Trophoblast cell (in vitro differentiated cells and primary cell): Measurements from ENCODE around the gene PTBP1.

ENCODE experiments used
- DNase-seq, 2 donors: peaks; one replicate each; pipeline ENCODE4 v3.0.0-alpha.2; 2016
- H2AFZ ChIP-seq: 2 replicates; pipeline ENCODE4 v1.6.1; 2013; ENCODE audit warnings: low read length, moderate library complexity, mild to moderate bottlenecking; ENCODE audit not compliant: insufficient read depth, poor library complexity
- H2AK5ac ChIP-seq: 2 replicates; pipeline ENCODE4 v1.6.1; 2013; ENCODE audit warnings: mild to moderate bottlenecking, low read length
- H2BK120ac ChIP-seq: 2 replicates; pipeline ENCODE4 v1.6.1; 2013; ENCODE audit warnings: low read length, mild to moderate bottlenecking, moderate library complexity; ENCODE audit not compliant: insufficient read depth, poor library complexity
- H2BK12ac ChIP-seq: 2 replicates; pipeline ENCODE4 v1.6.1; 2013; ENCODE audit warnings: mild to moderate bottlenecking, low read length, moderate library complexity
- H2BK5ac ChIP-seq: 2 replicates; pipeline ENCODE4 v1.6.1; 2013; ENCODE audit warnings: low read length, low read depth, moderate library complexity, mild to moderate bottlenecking; ENCODE audit not compliant: poor library complexity
- H3K14ac ChIP-seq: 2 replicates; pipeline ENCODE4 v1.6.1; 2013; ENCODE audit warnings: mild to moderate bottlenecking, low read length
- H3K18ac ChIP-seq: 2 replicates; pipeline ENCODE4 v1.6.1; 2013; ENCODE audit warnings: mild to moderate bottlenecking, low read length
- H3K23ac ChIP-seq: 2 replicates; pipeline ENCODE4 v1.6.1; 2013; ENCODE audit warnings: low read length
- H3K27ac ChIP-seq: 2 replicates; pipeline ENCODE4 v1.5.1; 2013; ENCODE audit warnings: low read depth, mild to moderate bottlenecking, inconsistent platforms, low read length, moderate library complexity
- H3K27me3 ChIP-seq: 2 replicates; pipeline ENCODE4 v1.6.1; 2013; ENCODE audit warnings: inconsistent platforms, mild to moderate bottlenecking, low read length, moderate library complexity; ENCODE audit not compliant: insufficient read depth
- H3K36me3 ChIP-seq, 2 experiments: 1 replicate in 1 of 2; 2 replicates in 1 of 2; pipeline ENCODE4 v1.6.1; 2013; ENCODE audit warnings: low read length in 2 of 2, mild to moderate bottlenecking in 2 of 2, moderate library complexity in 1 of 2; ENCODE audit not compliant: insufficient read depth in 2 of 2, control insufficient read depth in 1 of 2
- H3K4ac ChIP-seq: 2 replicates; pipeline ENCODE4 v1.6.1; 2013; ENCODE audit warnings: low read depth, mild to moderate bottlenecking, low read length, moderate library complexity
- H3K4me1 ChIP-seq, 2 experiments: 1 replicate in 1 of 2; 2 replicates in 1 of 2; pipeline ENCODE4 v1.6.1; 2013; ENCODE audit warnings: low read length in 2 of 2, mild to moderate bottlenecking in 2 of 2, moderate library complexity in 1 of 2; ENCODE audit not compliant: insufficient read depth in 2 of 2, control insufficient read depth in 1 of 2
- H3K4me2 ChIP-seq: 2 replicates; pipeline ENCODE4 v1.6.1; 2013; ENCODE audit warnings: inconsistent platforms, mild to moderate bottlenecking, low read length, moderate library complexity
- H3K4me3 ChIP-seq: 2 replicates; pipeline ENCODE4 v1.5.1; 2013; ENCODE audit warnings: mild to moderate bottlenecking, low read depth, low read length, inconsistent platforms
- H3K79me1 ChIP-seq: one replicate; pipeline ENCODE4 v1.6.1; 2013; ENCODE audit warnings: low read length
- H3K79me2 ChIP-seq: 2 replicates; pipeline ENCODE4 v1.6.1; 2013; ENCODE audit warnings: low read length, mild to moderate bottlenecking; ENCODE audit not compliant: control insufficient read depth, insufficient read depth, poor library complexity
- H3K9ac ChIP-seq: 2 replicates; pipeline ENCODE4 v1.6.1; 2013; ENCODE audit warnings: mild to moderate bottlenecking, low read length
- H3K9me3 ChIP-seq: 2 replicates; pipeline ENCODE4 v1.6.1; 2013; ENCODE audit warnings: low read depth, mild to moderate bottlenecking, control low read depth, inconsistent platforms, low read length; ENCODE audit not compliant: insufficient read depth
- H4K12ac ChIP-seq: 2 replicates; pipeline ENCODE4 v1.6.1; 2013; ENCODE audit warnings: low read depth, mild to moderate bottlenecking, low read length, moderate library complexity
- H4K8ac ChIP-seq: 2 replicates; pipeline ENCODE4 v1.6.1; 2013; ENCODE audit warnings: low read depth, mild to moderate bottlenecking, low read length, moderate library complexity
- H4K91ac ChIP-seq: one replicate; pipeline ENCODE4 v1.6.1; 2013; ENCODE audit warnings: low read depth, mild to moderate bottlenecking, low read length, moderate library complexity
- WGBS: extraction: QIAGEN DNeasy Blood & Tissue Kit; methylation state at CpG from one replicate; pipeline ENCODE4 v1.1.7; 2013; ENCODE audit warnings: missing lambda C conversion rate; ENCODE audit not compliant: insufficient read length, insufficient coverage; ENCODE audit errors: extremely low coverage; 5-methylcytosine and 5-hydroxymethylcytosine counted together

PTBP1 gene

DNA sequence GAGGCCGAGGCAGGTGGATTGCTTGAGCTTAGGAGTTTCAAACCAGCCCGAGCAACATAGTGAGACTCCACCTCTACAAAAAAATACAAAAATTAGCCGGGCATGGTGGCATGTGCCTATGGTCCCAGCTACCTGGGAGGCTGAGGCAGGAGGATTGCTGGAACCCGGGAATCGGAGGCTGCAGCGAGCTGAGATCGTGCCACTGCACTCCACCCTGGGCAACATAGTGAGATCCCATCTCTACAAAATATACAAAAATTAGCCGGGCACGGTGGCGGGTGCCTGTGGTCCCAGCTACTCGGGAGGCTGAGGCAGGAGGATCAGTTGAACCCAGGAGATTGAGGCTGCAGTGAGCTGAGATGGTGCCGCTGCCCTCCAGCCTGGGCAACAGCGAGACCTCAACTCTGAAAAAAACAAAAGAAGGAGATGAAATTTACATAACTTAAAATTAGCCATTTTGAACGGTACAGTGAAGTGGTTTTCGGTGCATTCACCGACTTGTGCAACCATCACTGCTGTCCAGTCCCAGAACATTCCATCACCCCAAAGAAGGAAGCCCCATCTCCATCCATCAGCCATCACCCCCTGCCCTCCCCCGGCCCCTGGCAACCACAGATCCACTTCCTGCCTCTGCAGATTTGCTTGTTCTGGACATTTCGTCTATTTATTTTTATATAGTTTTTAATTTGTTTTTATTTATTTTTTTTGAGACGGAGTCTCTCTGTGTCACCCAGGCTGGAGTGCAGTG, 28.8 kb downstream of the PTBP1 start:
- WGBS = no CpG with 5 or more reads among the region's 19 CpGs

GRCh38 chr19:827314-827709, 30.1 kb downstream of the PTBP1 start:
- H3K36me3 ChIP-seq = no peaks in the 10 kb centered on the region

More for the DNA sequence above, 28.8 kb downstream of the PTBP1 start:
- Histone ChIP-seq H3K27ac (no peak overlapping the region), H3K4me2 (no peak overlapping the region), H3K9ac (no peak overlapping the region), H4K8ac (no peak overlapping the region), H4K12ac (no peak overlapping the region), H3K4ac (no peak overlapping the region), H2AFZ (no peak overlapping the region), H3K23ac (no peak overlapping the region), H3K9me3 (peaks cover 3% of the 10 kb centered on the region), H3K4me1 (peaks cover 3 to 6% of the 10 kb centered on the region in 2 experiments), H3K14ac (no peak overlapping the region), H3K79me2 (no peaks in the 10 kb centered on the region), H4K91ac (no peak overlapping the region), H3K4me3 (no peak overlapping the region), H2BK12ac (no peak overlapping the region), H3K36me3 (no peaks in the 10 kb centered on the region), H3K18ac (no peak overlapping the region), H3K79me1 (peaks cover 7% of the 10 kb centered on the region), H2BK5ac (no peak overlapping the region), H3K27me3 (no peaks in the 10 kb centered on the region), H2AK5ac (no peak overlapping the region), H2BK120ac (no peak overlapping the region)
- no peak for DNase-seq

GRCh38 chr19:827710-828321, 30.6 kb downstream of the PTBP1 start, which contains the start of gene AZU1:
AZU1 (plus strand) TSS chr19:827837; CDS start chr19:827847, 10 bp downstream.
- no peak within 1 kb of the TSS for H4K12ac ChIP-seq
- H3K4me1 ChIP-seq = peaks cover 3 to 5% of the 10 kb centered on the region in 2 experiments
- H3K4ac ChIP-seq = no peak within 1 kb of the TSS
- H2AFZ ChIP-seq = no peak within 1 kb of the TSS
- H3K4me2 ChIP-seq = no peak within 1 kb of the TSS
- H4K8ac ChIP-seq = no peak within 1 kb of the TSS
- no peak within 1 kb of the TSS for H2AK5ac ChIP-seq
- H3K9ac ChIP-seq = no peak within 1 kb of the TSS
- no CpG with 5 or more reads among the region's 33 CpGs for WGBS
- no peaks in the 10 kb centered on the region for H3K36me3 ChIP-seq
- no peaks in the 10 kb centered on the region for H3K79me2 ChIP-seq
- H2BK12ac ChIP-seq = no peak within 1 kb of the TSS
- H3K27ac ChIP-seq = no peak within 1 kb of the TSS
- no peak within 1 kb of the TSS for H2BK120ac ChIP-seq
- no peak within 1 kb of the TSS for H3K14ac ChIP-seq
- no peak within 1 kb of the TSS for H3K18ac ChIP-seq
- H3K27me3 ChIP-seq = no peaks in the 10 kb centered on the region
- no peak within 1 kb of the TSS for H2BK5ac ChIP-seq
- no peaks in the 10 kb centered on the region for H3K79me1 ChIP-seq
- H3K23ac ChIP-seq = no peak within 1 kb of the TSS
- no peak for DNase-seq
- no peak within 1 kb of the TSS for H3K4me3 ChIP-seq
- peaks cover 3% of the 10 kb centered on the region for H3K9me3 ChIP-seq
- H4K91ac ChIP-seq = no peak within 1 kb of the TSS

More at GRCh38 chr19:827314-827709, 30.1 kb downstream of the PTBP1 start:
- no peak for DNase-seq
- peaks cover 3 to 6% of the 10 kb centered on the region in 2 experiments for H3K4me1 ChIP-seq
- no peak overlapping the region for H2BK5ac ChIP-seq
- no peak overlapping the region for H3K18ac ChIP-seq
- no peak overlapping the region for H4K12ac ChIP-seq
- peaks cover 3% of the 10 kb centered on the region for H3K9me3 ChIP-seq
- peaks cover 2% of the 10 kb centered on the region for H3K79me1 ChIP-seq
- H4K91ac ChIP-seq = no peak overlapping the region
- no peak overlapping the region for H3K4me3 ChIP-seq
- no peaks in the 10 kb centered on the region for H3K79me2 ChIP-seq
- H3K4me2 ChIP-seq = no peak overlapping the region
- H2AK5ac ChIP-seq = no peak overlapping the region
- no peak overlapping the region for H3K4ac ChIP-seq
- H3K9ac ChIP-seq = no peak overlapping the region
- H3K14ac ChIP-seq = no peak overlapping the region
- no peak overlapping the region for H2AFZ ChIP-seq
- H3K27ac ChIP-seq = no peak overlapping the region
- H3K23ac ChIP-seq = no peak overlapping the region
- H2BK120ac ChIP-seq = no peak overlapping the region
- H4K8ac ChIP-seq = no peak overlapping the region
- no peak overlapping the region for H2BK12ac ChIP-seq
- WGBS = no CpG with 5 or more reads among the region's 11 CpGs
- H3K27me3 ChIP-seq = no peaks in the 10 kb centered on the region

DNA sequence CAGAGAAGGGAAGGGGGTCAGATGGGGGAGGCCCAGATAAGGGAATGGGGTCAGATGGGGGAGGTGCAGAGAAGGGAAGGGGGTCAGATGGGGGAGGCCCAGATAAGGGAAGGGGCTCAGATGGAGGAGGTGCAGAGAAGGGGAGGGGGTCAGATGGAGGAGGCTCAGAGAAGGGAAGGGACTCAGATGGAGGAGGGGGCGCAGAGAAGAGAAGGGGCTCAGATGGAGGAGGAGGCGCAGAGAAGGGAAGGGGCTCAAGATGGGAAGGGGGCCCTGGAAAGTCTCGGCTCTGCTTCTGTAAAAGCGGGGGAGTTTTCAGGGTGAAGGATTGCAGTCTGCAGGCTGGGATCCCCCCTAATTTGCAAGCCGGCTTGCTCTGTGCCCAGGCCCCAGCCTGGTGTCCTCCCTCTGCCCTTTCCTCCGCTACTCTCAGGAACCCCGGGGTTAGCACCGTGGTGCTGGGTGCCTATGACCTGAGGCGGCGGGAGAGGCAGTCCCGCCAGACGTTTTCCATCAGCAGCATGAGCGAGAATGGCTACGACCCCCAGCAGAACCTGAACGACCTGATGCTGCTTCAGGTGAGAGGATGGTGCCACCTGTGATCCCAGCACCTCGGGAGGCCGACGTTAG, 32.0 kb downstream of the PTBP1 start:
- H3K79me1 ChIP-seq = no peaks in the 10 kb centered on the region
- H2BK12ac ChIP-seq = no peak overlapping the region
- H3K4me2 ChIP-seq = no peak overlapping the region
- H4K8ac ChIP-seq = no peak overlapping the region
- no peak overlapping the region for H2AK5ac ChIP-seq
- no peak overlapping the region for H2BK120ac ChIP-seq
- no peaks in the 10 kb centered on the region for H3K4me1 ChIP-seq
- no peak overlapping the region for H3K23ac ChIP-seq
- no peak overlapping the region for H3K18ac ChIP-seq
- no peaks in the 10 kb centered on the region for H3K36me3 ChIP-seq
- no peaks in the 10 kb centered on the region for H3K79me2 ChIP-seq
- DNase-seq = no peak
- no peak overlapping the region for H3K27ac ChIP-seq
- H2BK5ac ChIP-seq = no peak overlapping the region
- no peak overlapping the region for H3K14ac ChIP-seq
- no peak overlapping the region for H3K9ac ChIP-seq
- no CpG with 5 or more reads among the region's 18 CpGs for WGBS
- no peak overlapping the region for H2AFZ ChIP-seq
- no peak overlapping the region for H3K4ac ChIP-seq
- no peak overlapping the region for H4K12ac ChIP-seq
- H3K4me3 ChIP-seq = no peak overlapping the region
- no peaks in the 10 kb centered on the region for H3K27me3 ChIP-seq
- H3K9me3 ChIP-seq = peaks cover 3% of the 10 kb centered on the region
- H4K91ac ChIP-seq = no peak overlapping the region
